OCI-LY3 (cell line): ENCODE measurements around the gene ANKH.

ENCODE experiments used
- H2AFZ ChIP-seq: fragments of 200-600, 300-600 bp; shearing (Covaris generic); 2 replicates; pipeline ENCODE4 v1.6.0; 2014; ENCODE audit warnings: antibody characterized with exemption, low read depth, low read length
- H3K27ac ChIP-seq: fragments of 200-600, 300-600 bp; sonication (generic); 2 replicates; pipeline ENCODE4 v1.5.1; 2014; ENCODE audit warnings: mild to moderate bottlenecking, low read length, moderate library complexity, mixed read lengths
- H3K27me3 ChIP-seq: fragments of 200-600, 300-600 bp; sonication (generic); 2 replicates; pipeline ENCODE4 v1.6.1; 2014; ENCODE audit warnings: low read depth, low read length, mixed read lengths
- H3K36me3 ChIP-seq: fragments of 200-600, 300-600 bp; sonication (generic); replicated peaks from 2 replicates; pipeline ENCODE3; 2014; ENCODE audit warnings: low read depth, low read length, mixed read lengths
- H3K4me1 ChIP-seq: fragments of 300-600, 200-600 bp; sonication (generic); 2 replicates; pipeline ENCODE4 v1.6.1; 2014; ENCODE audit warnings: low read length, mixed read lengths
- H3K4me2 ChIP-seq: fragments of 200-600, 300-600 bp; sonication (generic); 2 replicates; pipeline ENCODE4 v1.6.1; 2014; ENCODE audit warnings: low read length, mixed read lengths
- H3K4me3 ChIP-seq: fragments of 300-600, 200-600 bp; sonication (generic); 2 replicates; pipeline ENCODE4 v1.5.1; 2014; ENCODE audit warnings: antibody characterized with exemption, mild to moderate bottlenecking, low read length, moderate library complexity
- H3K79me2 ChIP-seq: fragments of 300-600, 200-600 bp; shearing (Covaris generic); 2 replicates; pipeline ENCODE4 v1.6.1; 2014; ENCODE audit warnings: mild to moderate bottlenecking, low read length, mixed read lengths
- H3K9ac ChIP-seq: fragments of 300-600, 200-600 bp; shearing (Covaris generic); 2 replicates; pipeline ENCODE4 v1.6.0; 2014; ENCODE audit warnings: mild to moderate bottlenecking, low read length, moderate library complexity
- H3K9me3 ChIP-seq: fragments of 200-600, 300-600 bp; shearing (Covaris generic); 2 replicates; pipeline ENCODE4 v1.6.1; 2014; ENCODE audit warnings: low read length, mixed read lengths; ENCODE audit not compliant: insufficient read depth
- H4K20me1 ChIP-seq: fragments of 200-600, 300-600 bp; sonication (generic); 2 replicates; pipeline ENCODE4 v1.6.1; 2016; ENCODE audit warnings: low read length, mixed read lengths; ENCODE audit not compliant: insufficient read depth
- EZH2phosphoT487 ChIP-seq: fragments of 200-600 bp; shearing (Covaris generic); IDR thresholded peaks from 2 replicates; pipeline ENCODE4 v1.6.1; 2018; ENCODE audit warnings: antibody characterized with exemption, mixed run types, low read depth
- TF ChIP-seq, protein P1 (sequence below): fragments of 200-600, 300-600 bp; sonication (generic); IDR thresholded peaks from 2 replicates; pipeline ENCODE4 v1.5.1; 2014; ENCODE audit warnings: antibody characterized with exemption, low read length, low read depth

ANKH gene

DNA sequence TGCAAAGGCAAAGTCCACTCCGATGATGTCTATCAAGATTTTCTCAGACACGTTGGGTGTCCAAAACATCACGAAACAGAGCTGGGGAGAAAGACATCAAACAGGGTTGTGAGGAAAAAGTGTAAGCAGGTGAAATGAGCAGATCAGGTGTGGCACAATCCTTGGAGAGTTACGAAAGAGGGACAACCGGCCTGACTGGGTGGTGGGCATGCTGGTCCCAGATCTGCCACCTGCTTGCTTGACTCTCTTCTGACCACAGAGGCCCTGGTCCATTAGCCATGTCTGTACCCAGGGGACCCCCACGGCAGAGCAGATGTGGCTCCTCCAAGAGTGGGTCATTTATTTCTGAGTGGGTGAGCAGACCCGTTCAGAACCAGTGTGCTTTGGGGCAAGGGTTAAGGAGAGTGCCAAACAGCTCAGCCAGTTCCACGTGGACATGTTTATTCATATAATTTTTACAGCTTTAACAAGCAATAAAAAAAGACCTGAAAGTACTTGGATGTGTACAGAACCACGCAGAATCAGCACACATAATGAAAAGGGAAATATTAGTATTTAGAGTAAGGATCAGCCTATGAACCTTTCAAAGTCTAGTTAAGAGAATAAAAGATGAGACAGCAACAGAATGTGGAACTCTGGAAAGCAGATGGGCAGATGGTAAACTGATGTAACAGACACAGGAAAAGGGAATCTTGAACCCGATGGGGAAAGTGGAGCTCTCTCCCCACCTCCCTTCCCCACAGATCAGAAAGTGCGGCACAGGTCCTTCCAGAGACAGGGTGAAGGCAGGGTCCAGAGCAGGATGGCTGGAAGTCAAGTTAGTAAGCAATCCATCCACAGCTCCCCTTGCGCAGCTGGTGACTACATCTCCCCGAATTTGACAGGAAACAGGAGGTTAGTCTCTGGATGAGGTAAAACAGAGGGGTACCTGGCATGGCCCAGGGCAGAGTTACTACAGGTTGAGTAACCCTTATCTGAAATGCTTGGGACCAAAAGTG lies 154.5 kb downstream of the ANKH start:
- H3K36me3 ChIP-seq = no peaks in the 10 kb centered on the region
- no peak overlapping the region for H2AFZ ChIP-seq
- no peak overlapping the region for H3K4me3 ChIP-seq
- no peaks in the 10 kb centered on the region for H3K27me3 ChIP-seq
- H3K9ac ChIP-seq = no peak overlapping the region
- no peak overlapping the region for H3K27ac ChIP-seq
- H4K20me1 ChIP-seq = no peaks in the 10 kb centered on the region
- no peaks in the 10 kb centered on the region for H3K9me3 ChIP-seq
- no peaks in the 10 kb centered on the region for H3K4me1 ChIP-seq
- TF ChIP-seq, protein P1, sequence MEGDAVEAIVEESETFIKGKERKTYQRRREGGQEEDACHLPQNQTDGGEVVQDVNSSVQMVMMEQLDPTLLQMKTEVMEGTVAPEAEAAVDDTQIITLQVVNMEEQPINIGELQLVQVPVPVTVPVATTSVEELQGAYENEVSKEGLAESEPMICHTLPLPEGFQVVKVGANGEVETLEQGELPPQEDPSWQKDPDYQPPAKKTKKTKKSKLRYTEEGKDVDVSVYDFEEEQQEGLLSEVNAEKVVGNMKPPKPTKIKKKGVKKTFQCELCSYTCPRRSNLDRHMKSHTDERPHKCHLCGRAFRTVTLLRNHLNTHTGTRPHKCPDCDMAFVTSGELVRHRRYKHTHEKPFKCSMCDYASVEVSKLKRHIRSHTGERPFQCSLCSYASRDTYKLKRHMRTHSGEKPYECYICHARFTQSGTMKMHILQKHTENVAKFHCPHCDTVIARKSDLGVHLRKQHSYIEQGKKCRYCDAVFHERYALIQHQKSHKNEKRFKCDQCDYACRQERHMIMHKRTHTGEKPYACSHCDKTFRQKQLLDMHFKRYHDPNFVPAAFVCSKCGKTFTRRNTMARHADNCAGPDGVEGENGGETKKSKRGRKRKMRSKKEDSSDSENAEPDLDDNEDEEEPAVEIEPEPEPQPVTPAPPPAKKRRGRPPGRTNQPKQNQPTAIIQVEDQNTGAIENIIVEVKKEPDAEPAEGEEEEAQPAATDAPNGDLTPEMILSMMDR = no peak
- TF ChIP-seq EZH2phosphoT487 = no peak
- H3K4me2 ChIP-seq = no peak overlapping the region
- H3K79me2 ChIP-seq = no peaks in the 10 kb centered on the region

DNA sequence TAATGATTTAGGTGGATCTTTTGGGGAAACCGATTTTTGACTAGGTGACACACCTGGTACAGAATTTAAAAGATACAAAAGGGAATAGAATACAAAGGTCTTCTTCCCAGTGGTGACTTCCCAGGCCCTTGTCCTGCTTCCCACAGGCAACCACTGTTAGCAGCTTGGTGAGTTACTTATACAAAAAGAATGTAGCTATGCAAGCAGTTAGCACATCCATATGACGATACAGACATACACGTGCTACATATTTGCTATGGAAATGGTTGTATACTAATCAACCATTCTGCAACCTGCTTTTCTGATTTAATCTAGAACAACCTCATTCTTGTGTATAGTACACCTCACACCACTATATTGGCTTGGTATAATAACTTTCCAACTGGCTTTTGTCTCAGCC lies 156.1 kb downstream of the ANKH start:
- no peaks in the 10 kb centered on the region for H3K36me3 ChIP-seq
- no peak overlapping the region for H2AFZ ChIP-seq
- no peaks in the 10 kb centered on the region for H3K27me3 ChIP-seq
- H4K20me1 ChIP-seq = no peaks in the 10 kb centered on the region
- no peaks in the 10 kb centered on the region for H3K9me3 ChIP-seq
- H3K9ac ChIP-seq = no peak overlapping the region
- no peak overlapping the region for H3K4me3 ChIP-seq
- TF ChIP-seq EZH2phosphoT487 = no peak
- TF ChIP-seq, protein P1 = no peak
- H3K27ac ChIP-seq = no peak overlapping the region
- H3K79me2 ChIP-seq = no peaks in the 10 kb centered on the region
- H3K4me1 ChIP-seq = no peaks in the 10 kb centered on the region
- no peak overlapping the region for H3K4me2 ChIP-seq

DNA sequence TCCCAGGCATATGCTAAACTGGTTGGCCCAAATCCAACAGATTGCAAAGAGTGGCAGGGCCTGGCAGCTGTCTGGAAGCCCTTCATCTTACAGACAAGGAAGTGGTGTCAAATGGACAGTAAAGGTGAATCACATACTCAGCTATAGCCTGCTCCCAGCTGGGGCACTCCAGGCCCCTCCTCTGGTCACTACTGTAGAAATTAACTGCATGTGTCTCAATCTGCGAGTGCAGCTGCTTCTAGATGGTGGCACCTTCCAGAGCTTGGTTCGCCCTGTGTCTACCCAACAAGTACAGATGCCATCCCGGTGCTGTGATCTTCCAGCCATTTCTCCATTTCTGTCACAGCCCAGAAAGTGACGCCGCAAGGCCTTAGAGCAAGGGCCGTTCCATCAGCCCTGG lies 156.9 kb downstream of the ANKH start:
- Histone ChIP-seq H2AFZ (no peak overlapping the region), H3K79me2 (no peaks in the 10 kb centered on the region), H4K20me1 (no peaks in the 10 kb centered on the region), H3K9ac (no peak overlapping the region), H3K4me2 (no peak overlapping the region), H3K27me3 (no peaks in the 10 kb centered on the region), H3K4me1 (no peaks in the 10 kb centered on the region), H3K4me3 (no peak overlapping the region), H3K9me3 (no peaks in the 10 kb centered on the region), H3K36me3 (no peaks in the 10 kb centered on the region), H3K27ac (no peak overlapping the region)
- no peak for TF ChIP-seq EZH2phosphoT487
- TF ChIP-seq, protein P1 = no peak

DNA sequence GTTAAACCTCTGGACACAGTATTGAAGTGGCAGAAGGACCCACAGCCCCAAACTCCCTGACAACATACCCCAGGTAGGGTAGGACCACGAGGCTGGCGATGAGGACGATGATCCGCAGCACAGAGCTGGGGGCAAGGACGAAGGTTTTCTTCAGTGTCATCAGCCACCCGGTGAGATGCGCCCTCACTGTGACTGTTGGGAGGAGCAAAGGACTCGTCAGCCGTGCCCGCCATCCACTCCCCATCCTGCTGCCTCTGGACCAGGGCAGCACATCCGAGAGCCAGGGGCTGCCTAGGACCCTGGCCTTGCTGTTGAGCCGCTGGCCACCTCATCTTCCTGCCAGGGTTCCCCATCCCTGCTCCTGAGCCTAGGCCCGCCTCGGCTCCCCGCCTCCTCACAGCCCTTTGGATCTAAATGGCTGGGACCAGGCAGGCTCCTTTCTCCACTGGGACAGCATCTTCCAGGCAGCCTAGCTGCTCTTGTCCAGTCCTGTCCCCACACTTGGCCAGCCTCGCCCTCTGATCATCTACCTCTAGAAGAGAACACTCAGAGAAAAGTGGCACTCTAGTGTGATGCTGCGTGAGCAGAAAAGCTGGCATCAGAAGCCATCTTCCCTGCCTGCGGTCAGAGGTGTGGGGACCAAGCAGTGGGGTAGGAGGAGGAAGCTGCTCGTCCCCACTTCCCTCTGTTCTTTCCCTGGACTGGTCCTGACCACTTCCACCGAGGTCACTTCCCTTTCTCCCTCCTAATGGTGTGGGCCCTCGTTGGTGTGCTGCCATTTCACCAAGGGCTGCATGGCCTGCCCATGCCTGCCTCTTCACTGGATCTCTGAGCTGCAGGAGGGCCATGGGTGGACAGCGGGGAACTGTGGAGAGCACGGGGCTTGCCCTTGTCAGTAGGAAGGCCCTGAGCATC lies 157.8 kb downstream of the ANKH start:
- H3K4me2 ChIP-seq = no peak overlapping the region
- no peak overlapping the region for H3K27ac ChIP-seq
- H3K9ac ChIP-seq = no peak overlapping the region
- H3K9me3 ChIP-seq = no peaks in the 10 kb centered on the region
- H3K79me2 ChIP-seq = no peaks in the 10 kb centered on the region
- H3K27me3 ChIP-seq = no peaks in the 10 kb centered on the region
- H3K36me3 ChIP-seq = no peaks in the 10 kb centered on the region
- no peak overlapping the region for H3K4me3 ChIP-seq
- H2AFZ ChIP-seq = no peak overlapping the region
- H3K4me1 ChIP-seq = no peaks in the 10 kb centered on the region
- TF ChIP-seq, protein P1 = no peak
- no peak for TF ChIP-seq EZH2phosphoT487
- no peaks in the 10 kb centered on the region for H4K20me1 ChIP-seq
